Natural killer cell (primary cell): ENCODE results near the gene RAB8B. TPM values are rescaled to one million over a fixed set of nuclear protein-coding genes. Genes with fewer than 3 reads are reported as not detected.

Source experiments
- ATAC-seq, 3 donors: fragments of 150-1000 bp in 2 of 3; fragments of 200-7000 bp in 1 of 3; cut with Tn5 transposase; 1 replicate in 1 of 3; 2 replicates in 2 of 3; pipeline ENCODE4 v1.10.0; 2021; ENCODE audit warnings: mild to moderate bottlenecking in 2 of 3, moderate library complexity in 2 of 3
- DNase-seq, 2 donors: peaks; one replicate each; pipeline versions ENCODE4 v3.0.0 to v3.0.0-alpha.2; 2013 to 2021; ENCODE audit warnings: mixed read lengths in 1 of 2
- H3K27ac ChIP-seq: one replicate; pipeline ENCODE4 v1.5.1; 2013; ENCODE audit warnings: mild to moderate bottlenecking, low read length
- H3K27me3 ChIP-seq: one replicate; pipeline ENCODE4 v1.6.1; 2013; ENCODE audit warnings: low read length; ENCODE audit not compliant: control insufficient read depth, insufficient read depth
- H3K36me3 ChIP-seq: one replicate; pipeline ENCODE4 v1.6.1; 2013; ENCODE audit warnings: low read length; ENCODE audit not compliant: control insufficient read depth, insufficient read depth
- H3K4me1 ChIP-seq: one replicate; pipeline ENCODE4 v1.6.1; 2013; ENCODE audit warnings: low read length; ENCODE audit not compliant: control insufficient read depth, insufficient read depth
- H3K4me3 ChIP-seq: one replicate; pipeline ENCODE4 v1.5.1; 2013; ENCODE audit warnings: low read length
- H3K9me3 ChIP-seq: one replicate; pipeline ENCODE4 v1.6.1; 2013; ENCODE audit warnings: low read length; ENCODE audit not compliant: control insufficient read depth, insufficient read depth
- H3K27ac Mint-ChIP-seq, 2 donors: one replicate each; pipeline ENCODE4 v1.8.0; 2022; ENCODE audit warnings: mild to moderate bottlenecking in 2 of 2, mixed read lengths in 2 of 2, moderate library complexity in 1 of 2
- H3K27me3 Mint-ChIP-seq, 2 donors: one replicate each; pipeline ENCODE4 v1.8.0; 2022; ENCODE audit warnings: low read depth in 2 of 2, mixed read lengths in 2 of 2
- H3K36me3 Mint-ChIP-seq: one replicate; pipeline ENCODE4 v1.8.0; 2022; ENCODE audit warnings: mixed read lengths
- H3K4me1 Mint-ChIP-seq, 2 donors: one replicate each; pipeline ENCODE4 v1.8.0; 2022; ENCODE audit warnings: mixed read lengths in 2 of 2
- H3K4me3 Mint-ChIP-seq: one replicate; pipeline ENCODE4 v1.8.0; 2022; ENCODE audit warnings: mild to moderate bottlenecking, moderate library complexity, mixed read lengths
- H3K9me3 Mint-ChIP-seq, 2 donors: one replicate each; pipeline ENCODE4 v1.8.0; 2022; ENCODE audit warnings: mixed read lengths in 2 of 2
- CTCF ChIP-seq: fragments of 200-600 bp; IDR thresholded peaks from one replicate; pipeline ENCODE4 v1.8.0; 2022; ENCODE audit warnings: antibody characterized with exemption
- WGBS: methylation state at CpG from one replicate; pipeline ENCODE4 v1.1.7; 2013; ENCODE audit warnings: missing lambda C conversion rate; ENCODE audit not compliant: insufficient coverage; 5-methylcytosine and 5-hydroxymethylcytosine counted together
- intact Hi-C: fragments of 100-400 bp; cut with micrococcal nuclease; formaldehyde crosslinking; loops from one replicate; pipeline ENCODE4 v1.14.2; 2022
- total RNA-seq, 4 donors: library from RNA; stranded (reverse); fragments of 120-200 nt in 1 of 4; gene quantifications; one replicate each; pipeline versions ENCODE4 v1.2.3 to v1.2.4, GENCODE V29; 2013 to 2022

RAB8B gene
- total RNA-seq, 3 donors from 2014 or later (not counting 1 experiment from before 2014, with no cell fraction given): 128 to 155 (median 137) TPM

DNA sequence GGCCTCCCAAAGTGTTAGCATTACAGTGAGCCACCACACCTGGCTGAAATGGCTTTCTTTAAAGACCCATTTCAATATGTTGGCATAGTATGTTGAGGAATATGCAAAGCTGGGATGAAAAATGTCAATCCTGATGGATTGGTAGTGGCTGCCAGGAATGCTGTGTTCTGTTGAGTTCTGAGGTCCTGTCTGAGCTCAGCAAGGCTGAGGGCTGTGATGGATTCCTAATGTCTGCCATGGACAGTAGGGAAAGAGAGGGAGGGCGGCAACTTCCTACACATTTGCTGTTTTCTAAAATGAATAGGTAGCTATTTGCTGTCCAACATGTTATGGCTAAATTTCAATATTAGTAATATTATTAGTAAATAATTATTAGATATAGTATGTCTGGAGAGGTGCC lies 8.2 kb downstream of the RAB8B start:
- H3K4me3 Mint-ChIP-seq: peak overlapping the region; percentile 37
- H3K4me1 Mint-ChIP-seq: peaks cover 84 to 93% of the 10 kb centered on the region in 2 donors
- H3K4me1 ChIP-seq: peaks cover 62% of the 10 kb centered on the region
- no CpG with 5 or more reads among the region's 1 CpG for WGBS
- ATAC-seq (no peak), DNase-seq (no peak)
- no peak overlapping the region for H3K4me3 ChIP-seq
- no peak overlapping the region for H3K27ac ChIP-seq
- intact Hi-C loops: loop anchor here (10.0 kb wide), 2 partner anchors 697 to 897 kb away; partner anchors contain the start of genes CIAO2A and SNX1
- H3K27ac Mint-ChIP-seq: peak overlapping the region; percentile 52 to 93
- peaks cover 5% of the 10 kb centered on the region for H3K36me3 ChIP-seq
- H3K9me3 Mint-ChIP-seq: no peaks in the 10 kb centered on the region
- H3K27me3 ChIP-seq: no peaks in the 10 kb centered on the region
- H3K36me3 Mint-ChIP-seq: no peaks in the 10 kb centered on the region
- TF ChIP-seq CTCF: no peak
- no peaks in the 10 kb centered on the region for H3K9me3 ChIP-seq
- no peaks in the 10 kb centered on the region for H3K27me3 Mint-ChIP-seq

GRCh38 chr15:63198371-63199250 lies 9.2 kb downstream of the RAB8B start:
- intact Hi-C loops: loop anchor here (10.0 kb wide), 2 partner anchors 696 to 896 kb away; partner anchors contain the start of genes CIAO2A and SNX1
- Mint-ChIP-seq H3K9me3 (no peaks in the 10 kb centered on the region), H3K27ac (peak overlapping the region; percentile 52 to 93), H3K4me1 (peaks cover 90 to 93% of the 10 kb centered on the region in 2 donors), H3K4me3 (peak overlapping the region; percentile 40), H3K27me3 (no peaks in the 10 kb centered on the region), H3K36me3 (no peaks in the 10 kb centered on the region)
- WGBS: 35% methylated on average over 3 of the region's 8 CpGs
- no peak for ATAC-seq
- DNase-seq: no peak
- peaks cover 5% of the 10 kb centered on the region for H3K36me3 ChIP-seq
- H3K9me3 ChIP-seq: no peaks in the 10 kb centered on the region
- H3K27me3 ChIP-seq: no peaks in the 10 kb centered on the region
- no peak overlapping the region for H3K27ac ChIP-seq
- H3K4me3 ChIP-seq: no peak overlapping the region
- H3K4me1 ChIP-seq: peaks cover 59% of the 10 kb centered on the region
- TF ChIP-seq CTCF: no peak

- no peaks in the 10 kb centered on the region for H3K27me3 Mint-ChIP-seq
- H3K4me1 ChIP-seq: peaks cover 63% of the 10 kb centered on the region
- peaks cover 84 to 91% of the 10 kb centered on the region in 2 donors for H3K4me1 Mint-ChIP-seq
- intact Hi-C loops: no loop called here
- WGBS: 76% methylated on average over 5 of the region's 5 CpGs
- H3K27ac ChIP-seq: no peak overlapping the region
- no peak for TF ChIP-seq CTCF
- no peaks in the 10 kb centered on the region for H3K9me3 Mint-ChIP-seq
- no peaks in the 10 kb centered on the region for H3K36me3 Mint-ChIP-seq
- peak overlapping the region; percentile 73 for H3K4me3 Mint-ChIP-seq
- no peak overlapping the region for H3K4me3 ChIP-seq
- H3K27me3 ChIP-seq: no peaks in the 10 kb centered on the region
- ATAC-seq: no peak
- H3K36me3 ChIP-seq: peaks cover 5% of the 10 kb centered on the region
- peak overlapping the region; percentile 52 to 75 for H3K27ac Mint-ChIP-seq
- no peaks in the 10 kb centered on the region for H3K9me3 ChIP-seq
- no peak for DNase-seq
Measured at GRCh38 chr15:63200464-63201249, 11.3 kb downstream of the RAB8B start.
